HEK293T (cell line): Measurements from ENCODE around the gene XCL2.
"Not testable (repeated sequence)": the region's sequence is repeated elsewhere in the genome, so short reads cannot be mapped to it uniquely, and the experiment has no call there.

Source experiments
- CTCF ChIA-PET: fragments of 350-600 bp; formaldehyde crosslinking; extraction: SDS; loops from one replicate; lab custom pipeline; 2021; ENCODE audit warnings: antibody characterized with exemption, inconsistent platforms; lab: Yijun Ruan, JAX
- POLR2A ChIA-PET: fragments of 350-600 bp; formaldehyde crosslinking; extraction: SDS; loops from one replicate; lab custom pipeline; 2020; ENCODE audit warnings: antibody characterized with exemption, inconsistent platforms; lab: Yijun Ruan, JAX
- DNase-seq: peaks from one replicate; pipeline ENCODE4 v3.0.0; 2012; ENCODE audit warnings: mixed read lengths; ENCODE audit errors: extremely low spot score
- ARNT ChIP-seq: fragments of 450-650 bp; IDR thresholded peaks from 2 replicates; pipeline ENCODE4 v1.6.1; 2017; ENCODE audit warnings: mild to moderate bottlenecking
- BHLHE40 ChIP-seq: fragments of 450-650 bp; IDR thresholded peaks from 2 replicates; pipeline ENCODE4 v1.6.1; 2016; ENCODE audit warnings: mild to moderate bottlenecking, moderate library complexity, borderline replicate concordance
- CTBP1 ChIP-seq: fragments of 450-650 bp; IDR thresholded peaks from 2 replicates; pipeline ENCODE4 v1.6.1; 2016; ENCODE audit warnings: borderline replicate concordance
- ELF4 ChIP-seq: fragments of 450-650 bp; IDR thresholded peaks from 2 replicates; pipeline ENCODE4 v1.6.1; 2017; ENCODE audit warnings: antibody characterized with exemption
- FOXA1 ChIP-seq: fragments of 450-650 bp; IDR thresholded peaks from 2 replicates; pipeline ENCODE4 v1.6.1; 2016; ENCODE audit warnings: mild to moderate bottlenecking
- FOXK2 ChIP-seq: fragments of 450-650 bp; IDR thresholded peaks from 2 replicates; pipeline ENCODE4 v1.6.1; 2016; ENCODE audit warnings: mild to moderate bottlenecking
- FOXM1 ChIP-seq: fragments of 450-650 bp; IDR thresholded peaks from 2 replicates; pipeline ENCODE4 v1.6.1; 2017; ENCODE audit warnings: mild to moderate bottlenecking, borderline replicate concordance
- HDGF ChIP-seq: fragments of 450-650 bp; IDR thresholded peaks from 2 replicates; pipeline ENCODE4 v1.6.1; 2017; ENCODE audit warnings: antibody characterized with exemption, borderline replicate concordance
- L3MBTL2 ChIP-seq: fragments of 450-650 bp; conservative IDR thresholded peaks from 2 replicates; pipeline ENCODE4 v1.6.1; 2016; ENCODE audit warnings: mild to moderate bottlenecking
- LEF1 ChIP-seq: fragments of 450-650 bp; IDR thresholded peaks from 2 replicates; pipeline ENCODE4 v1.6.1; 2017; ENCODE audit warnings: mild to moderate bottlenecking, borderline replicate concordance
- NFRKB ChIP-seq: fragments of 450-650 bp; IDR thresholded peaks from 2 replicates; pipeline ENCODE4 v1.6.1; 2016; ENCODE audit warnings: mild to moderate bottlenecking, moderate library complexity
- PKNOX1 ChIP-seq: fragments of 450-650 bp; IDR thresholded peaks from 2 replicates; pipeline ENCODE4 v1.6.1; 2016
- SP1 ChIP-seq: fragments of 450-650 bp; IDR thresholded peaks from 2 replicates; pipeline ENCODE4 v1.6.1; 2017
- SUZ12 ChIP-seq: fragments of 450-650 bp; IDR thresholded peaks from 2 replicates; pipeline ENCODE4 v1.6.1; 2016; ENCODE audit warnings: mild to moderate bottlenecking
- TARDBP ChIP-seq: fragments of 450-650 bp; IDR thresholded peaks from 2 replicates; pipeline ENCODE4 v1.6.1; 2016
- ZNF384 ChIP-seq: fragments of 450-650 bp; IDR thresholded peaks from 2 replicates; pipeline ENCODE4 v1.6.1; 2016

XCL2 gene

GRCh38 chr1:168543840-168544498 lies at the start of gene XCL2:
Gene XCL2 (minus strand): TSS chr1:168543997. CDS start chr1:168543964, 33 bp downstream.
- CTCF ChIA-PET, DNase-seq, POLR2A ChIA-PET: not testable (repeated sequence)

GRCh38 chr1:168591641-168592250 lies 47.9 kb upstream of the XCL2 start:
- TF ChIP-seq NFRKB = no peak
- TF ChIP-seq FOXM1 = no peak
- TF ChIP-seq ARNT = no peak
- TF ChIP-seq ZNF384 = no peak
- no peak for TF ChIP-seq CTBP1
- TF ChIP-seq FOXK2 = no peak
- no peak for TF ChIP-seq TARDBP
- no peak for TF ChIP-seq PKNOX1
- no peak for TF ChIP-seq SP1
- TF ChIP-seq FOXA1 = no peak
- no peak for TF ChIP-seq LEF1
- no peak for TF ChIP-seq BHLHE40
- no peak for TF ChIP-seq HDGF
- no peak for TF ChIP-seq SUZ12
- no peak for TF ChIP-seq ELF4
- no peak for TF ChIP-seq L3MBTL2
- ChIA-PET CTCF (interaction anchor here (1.3 kb wide), 1 partner anchor 9 kb away, joined by 3 read pairs; no protein-coding TSS in a partner anchor), POLR2A (no interaction called here)
- no peak for DNase-seq

GRCh38 chr1:168591066-168591465 lies 47.3 kb upstream of the XCL2 start:
- DNase-seq = no peak
- ChIA-PET CTCF (interaction anchor here (1.3 kb wide), 1 partner anchor 8 kb away, joined by 3 read pairs; no protein-coding TSS in a partner anchor), POLR2A (no interaction called here)
- TF ChIP-seq L3MBTL2 (no peak), NFRKB (no peak), SUZ12 (no peak), ARNT (no peak), FOXA1 (no peak), CTBP1 (no peak), LEF1 (no peak), HDGF (no peak), PKNOX1 (no peak), ELF4 (no peak), FOXK2 (no peak), FOXM1 (no peak)

GRCh38 chr1:168589167-168589566 lies 45.4 kb upstream of the XCL2 start:
- TF ChIP-seq FOXK2 = no peak
- no peak for TF ChIP-seq ZNF384
- no peak for DNase-seq
- CTCF ChIA-PET = no interaction called here
- POLR2A ChIA-PET = no interaction called here

GRCh38 chr1:168585937-168586336 lies 42.1 kb upstream of the XCL2 start:
- ChIA-PET POLR2A (no interaction called here), CTCF (interaction anchor here (0.6 kb wide), 1 partner anchor 8 kb away, joined by 3 read pairs; no protein-coding TSS in a partner anchor)
- TF ChIP-seq CTBP1 (no peak), FOXA1 (no peak), ARNT (no peak), ELF4 (no peak)
- no peak for DNase-seq

- no peak for TF ChIP-seq FOXM1
- TF ChIP-seq HDGF = no peak
- no peak for TF ChIP-seq SUZ12
- TF ChIP-seq FOXK2 = no peak
- ChIA-PET CTCF (interaction anchor here (1.1 kb wide), 1 partner anchor 18 kb away, joined by 5 read pairs; no protein-coding TSS in a partner anchor), POLR2A (no interaction called here)
- DNase-seq = no peak
Measured at GRCh38 chr1:168585191-168585590, 41.4 kb upstream of the XCL2 start.

- no peak for DNase-seq
- TF ChIP-seq TARDBP (no peak), CTBP1 (no peak), FOXA1 (no peak), ELF4 (no peak), PKNOX1 (no peak), FOXM1 (no peak), FOXK2 (no peak), SUZ12 (no peak), LEF1 (no peak), BHLHE40 (no peak), ARNT (no peak), SP1 (no peak), ZNF384 (no peak), HDGF (no peak)
- ChIA-PET POLR2A (no interaction called here), CTCF (interaction anchor here (0.5 kb wide), 1 partner anchor 765 kb away, joined by 3 read pairs; no protein-coding TSS in a partner anchor)
Measured at GRCh38 chr1:168583571-168583970, 39.8 kb upstream of the XCL2 start.
